BLaER1 (cell line): ENCODE measurements around the gene C11orf21.

Source experiments
- H3K27ac ChIP-seq: shearing (Covaris generic); formaldehyde crosslinking; 2 replicates; pipeline ENCODE4 v1.8.1; 2022
- H3K27me3 ChIP-seq: shearing (Covaris generic); formaldehyde crosslinking; 2 replicates; pipeline ENCODE4 v1.8.1; 2022
- H3K36me3 ChIP-seq: shearing (Covaris generic); formaldehyde crosslinking; 2 replicates; pipeline ENCODE4 v1.8.1; 2022
- H3K4me1 ChIP-seq: shearing (Covaris generic); formaldehyde crosslinking; 2 replicates; pipeline ENCODE4 v1.8.1; 2022
- H3K4me2 ChIP-seq: shearing (Covaris generic); formaldehyde crosslinking; 2 replicates; pipeline ENCODE4 v1.8.1; 2022
- H3K4me3 ChIP-seq: shearing (Covaris generic); formaldehyde crosslinking; 2 replicates; pipeline ENCODE4 v1.8.1; 2022
- H3K9ac ChIP-seq: shearing (Covaris generic); formaldehyde crosslinking; 2 replicates; pipeline ENCODE4 v1.8.1; 2022
- H3K9me3 ChIP-seq: shearing (Covaris generic); formaldehyde crosslinking; 2 replicates; pipeline ENCODE4 v1.8.1; 2022
- H4K20me1 ChIP-seq: shearing (Covaris generic); formaldehyde crosslinking; 2 replicates; pipeline ENCODE4 v1.8.1; 2022
- Cebpa-rat ChIP-seq: shearing (Covaris generic); IDR thresholded peaks from 2 replicates; pipeline ENCODE4 v1.8.1; 2022

The C11orf21 gene

GRCh38 chr11:2313051-2313951 is 11.6 kb upstream of the C11orf21 start:
- no peaks in the 10 kb centered on the region for H3K27me3 ChIP-seq
- peak overlapping the region; percentile 73 for H3K27ac ChIP-seq
- H3K4me1 ChIP-seq: peaks cover 49% of the 10 kb centered on the region
- no peaks in the 10 kb centered on the region for H4K20me1 ChIP-seq
- no peaks in the 10 kb centered on the region for H3K36me3 ChIP-seq
- no peak overlapping the region for H3K4me3 ChIP-seq
- peaks cover 8% of the 10 kb centered on the region for H3K9me3 ChIP-seq
- TF ChIP-seq Cebpa-rat: no peak
- H3K4me2 ChIP-seq: peak overlapping the region; percentile 98; the same call in 1 of the 2 replicates
- H3K9ac ChIP-seq: no peak overlapping the region

GRCh38 chr11:2312232-2313042 is 10.7 kb upstream of the C11orf21 start:
- H3K27ac ChIP-seq: 0 out of 2 replicates have a peak overlapping the region, but pooled peaks have one; percentile 73
- H3K9ac ChIP-seq: no peak overlapping the region
- peaks cover 1% of the 10 kb centered on the region; the same call in 1 of the 2 replicates for H3K9me3 ChIP-seq
- no peaks in the 10 kb centered on the region for H4K20me1 ChIP-seq
- TF ChIP-seq Cebpa-rat: no peak
- H3K4me2 ChIP-seq: no peak overlapping the region
- no peak overlapping the region for H3K4me3 ChIP-seq
- peaks cover 50% of the 10 kb centered on the region for H3K4me1 ChIP-seq
- H3K27me3 ChIP-seq: no peaks in the 10 kb centered on the region
- no peaks in the 10 kb centered on the region for H3K36me3 ChIP-seq

GRCh38 chr11:2311353-2312133 is 9.8 kb upstream of the C11orf21 start:
- H3K4me3 ChIP-seq: no peak overlapping the region
- H3K4me1 ChIP-seq: peaks cover 49% of the 10 kb centered on the region
- no peaks in the 10 kb centered on the region for H4K20me1 ChIP-seq
- no peak for TF ChIP-seq Cebpa-rat
- H3K9me3 ChIP-seq: no peaks in the 10 kb centered on the region
- H3K9ac ChIP-seq: no peak overlapping the region
- H3K4me2 ChIP-seq: no peak overlapping the region
- H3K27me3 ChIP-seq: no peaks in the 10 kb centered on the region
- no peaks in the 10 kb centered on the region for H3K36me3 ChIP-seq
- H3K27ac ChIP-seq: no peak overlapping the region

- TF ChIP-seq Cebpa-rat: no peak
- no peaks in the 10 kb centered on the region for H4K20me1 ChIP-seq
- H3K9me3 ChIP-seq: no peaks in the 10 kb centered on the region
- no peak overlapping the region for H3K9ac ChIP-seq
- no peak overlapping the region for H3K4me3 ChIP-seq
- H3K4me2 ChIP-seq: no peak overlapping the region
- no peaks in the 10 kb centered on the region for H3K36me3 ChIP-seq
- H3K27me3 ChIP-seq: no peaks in the 10 kb centered on the region
- no peak overlapping the region for H3K27ac ChIP-seq
- H3K4me1 ChIP-seq: peaks cover 49% of the 10 kb centered on the region
Measured at GRCh38 chr11:2310786-2311352, 9.2 kb upstream of the C11orf21 start.

GRCh38 chr11:2310073-2310785 is 8.5 kb upstream of the C11orf21 start:
- H3K4me1 ChIP-seq: peaks cover 49% of the 10 kb centered on the region
- H3K4me2 ChIP-seq: no peak overlapping the region
- H3K9ac ChIP-seq: no peak overlapping the region
- no peaks in the 10 kb centered on the region for H4K20me1 ChIP-seq
- no peak for TF ChIP-seq Cebpa-rat
- no peaks in the 10 kb centered on the region for H3K36me3 ChIP-seq
- H3K27me3 ChIP-seq: no peaks in the 10 kb centered on the region
- H3K4me3 ChIP-seq: no peak overlapping the region
- H3K27ac ChIP-seq: 0 out of 2 replicates have a peak overlapping the region, but pooled peaks have one; percentile 22
- no peaks in the 10 kb centered on the region for H3K9me3 ChIP-seq

- Histone ChIP-seq H3K4me3 (no peak overlapping the region), H3K27ac (0 out of 2 replicates have a peak overlapping the region, but pooled peaks have one; percentile 22), H3K9me3 (no peaks in the 10 kb centered on the region), H4K20me1 (no peaks in the 10 kb centered on the region), H3K4me2 (no peak overlapping the region), H3K9ac (no peak overlapping the region), H3K36me3 (no peaks in the 10 kb centered on the region), H3K27me3 (no peaks in the 10 kb centered on the region), H3K4me1 (peaks cover 48% of the 10 kb centered on the region)
- no peak for TF ChIP-seq Cebpa-rat
Measured at GRCh38 chr11:2309251-2310072, 7.7 kb upstream of the C11orf21 start.

GRCh38 chr11:2308713-2309112 is 7.0 kb upstream of the C11orf21 start:
- no peak overlapping the region for H3K4me2 ChIP-seq
- H3K9me3 ChIP-seq: no peaks in the 10 kb centered on the region
- peaks cover 48% of the 10 kb centered on the region for H3K4me1 ChIP-seq
- H3K27ac ChIP-seq: no peak overlapping the region
- H4K20me1 ChIP-seq: no peaks in the 10 kb centered on the region
- H3K36me3 ChIP-seq: no peaks in the 10 kb centered on the region
- H3K9ac ChIP-seq: no peak overlapping the region
- H3K4me3 ChIP-seq: no peak overlapping the region
- no peaks in the 10 kb centered on the region for H3K27me3 ChIP-seq
- no peak for TF ChIP-seq Cebpa-rat
